ENCODE data around the gene CCDC102A.
A peak's percentile ranks its signal among the peaks of the same experiment; 100 is the strongest.

The CCDC102A gene

GRCh38 chr16:57476546-57477410, 59.6 kb downstream of the CCDC102A start:
- no peak for DNase-seq

- peak; percentile 39 for DNase-seq
Measured at GRCh38 chr16:57475711-57476339, 60.5 kb downstream of the CCDC102A start.

GRCh38 chr16:57474671-57475661, 61.4 kb downstream of the CCDC102A start:
- no peak for DNase-seq

GRCh38 chr16:57473906-57474305, 62.5 kb downstream of the CCDC102A start:
- DNase-seq, result no peak

GRCh38 chr16:57473176-57473840, 63.1 kb downstream of the CCDC102A start:
- DNase-seq, result no peak

GRCh38 chr16:57472665-57473060, 63.7 kb downstream of the CCDC102A start:
- DNase-seq, result no peak

GRCh38 chr16:57471852-57472664, 64.3 kb downstream of the CCDC102A start:
- DNase-seq, result no peak

GRCh38 chr16:57471209-57471608, 65.2 kb downstream of the CCDC102A start:
- no peak for DNase-seq

- DNase-seq, result peak; percentile 19
Measured at GRCh38 chr16:57470711-57471110, 65.7 kb downstream of the CCDC102A start.

- DNase-seq, result no peak
Measured at GRCh38 chr16:57469917-57470470, 66.4 kb downstream of the CCDC102A start.

GRCh38 chr16:57469046-57469445, 67.3 kb downstream of the CCDC102A start:
- no peak for DNase-seq

- no peak for DNase-seq
Measured at GRCh38 chr16:57468346-57468745, 68.0 kb downstream of the CCDC102A start.

GRCh38 chr16:57464523-57464922, 71.8 kb downstream of the CCDC102A start:
- no peak for DNase-seq

- peak; percentile 12 for DNase-seq
Measured at GRCh38 chr16:57462978-57463362, 73.4 kb downstream of the CCDC102A start.

- peak; percentile 86 for DNase-seq
Measured at GRCh38 chr16:57462209-57462977, 74.0 kb downstream of the CCDC102A start, which contains the start of gene POLR2C. TSS of gene POLR2C (plus strand) at chr16:57462679. CDS start at chr16:57462725, 46 bp downstream.
